ENCODE data around the gene COL5A2.

Gene COL5A2

DNA sequence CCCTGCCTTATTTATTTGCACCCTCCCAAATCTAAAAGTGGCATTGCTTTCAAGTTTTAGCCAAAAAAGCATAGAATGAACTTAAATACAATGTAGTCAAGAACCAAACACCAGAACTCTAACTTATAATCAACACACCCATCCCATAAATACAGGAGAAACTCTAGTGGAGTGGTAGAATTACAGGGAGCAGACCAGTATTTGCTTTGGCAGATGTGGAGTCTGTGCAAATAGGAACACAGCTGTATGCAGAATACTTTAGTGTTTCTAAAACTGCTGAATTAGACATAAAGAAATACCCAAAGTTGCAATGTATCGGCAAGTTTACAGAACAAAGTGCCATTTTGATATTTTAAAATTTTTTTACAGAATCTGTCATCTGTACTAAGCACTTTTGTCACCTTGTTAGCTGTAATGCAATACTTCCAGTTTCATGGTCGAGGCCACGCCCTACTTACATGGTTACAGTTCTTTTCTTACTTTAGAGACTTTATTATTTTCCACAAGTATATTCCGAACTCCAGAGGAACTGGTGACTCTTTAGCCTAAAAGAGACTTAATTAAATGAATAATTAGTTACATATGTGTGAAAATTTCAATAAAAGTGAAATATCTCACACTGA, 23.7 kb upstream of the COL5A2 start:
- Histone ChIP-seq H3K4me3 (ENCODE audit: low read depth in 1 of 2, low read length in 2 of 2) (no peak overlapping the region), H4K20me1 (ENCODE audit: insufficient read depth, low read length) (no peaks in the 10 kb centered on the region), H3K36me3 (ENCODE audit: insufficient read depth, low read length) (no peaks in the 10 kb centered on the region), H3K4me1 (ENCODE audit: insufficient read depth, low read length) (no peaks in the 10 kb centered on the region), H3K27ac (ENCODE audit: low read length) (no peak overlapping the region), H3K27me3 (ENCODE audit: insufficient read depth, low read length, poor library complexity) (peaks cover 4% of the 10 kb centered on the region), H3K79me2 (ENCODE audit: insufficient read depth, low read length) (no peaks in the 10 kb centered on the region), H3K9ac (ENCODE audit: low read depth, low read length) (no peak overlapping the region), H2AFZ (ENCODE audit: low read depth, low read length) (no peak overlapping the region), H3K4me2 (ENCODE audit: insufficient read depth, low read length) (no peak overlapping the region), H3K9me3 (ENCODE audit: insufficient read depth, low read length, severe bottlenecking) (no peaks in the 10 kb centered on the region)
- DNase-seq (no peak), ATAC-seq (ENCODE audit: insufficient read depth, low read depth) (no peak)
- TF ChIP-seq EZH2 (IDR thresholded peaks at IDR 0.05; ENCODE audit: borderline replicate concordance, low read depth, low read length, severe bottlenecking): no peak
- TF ChIP-seq, protein P1, sequence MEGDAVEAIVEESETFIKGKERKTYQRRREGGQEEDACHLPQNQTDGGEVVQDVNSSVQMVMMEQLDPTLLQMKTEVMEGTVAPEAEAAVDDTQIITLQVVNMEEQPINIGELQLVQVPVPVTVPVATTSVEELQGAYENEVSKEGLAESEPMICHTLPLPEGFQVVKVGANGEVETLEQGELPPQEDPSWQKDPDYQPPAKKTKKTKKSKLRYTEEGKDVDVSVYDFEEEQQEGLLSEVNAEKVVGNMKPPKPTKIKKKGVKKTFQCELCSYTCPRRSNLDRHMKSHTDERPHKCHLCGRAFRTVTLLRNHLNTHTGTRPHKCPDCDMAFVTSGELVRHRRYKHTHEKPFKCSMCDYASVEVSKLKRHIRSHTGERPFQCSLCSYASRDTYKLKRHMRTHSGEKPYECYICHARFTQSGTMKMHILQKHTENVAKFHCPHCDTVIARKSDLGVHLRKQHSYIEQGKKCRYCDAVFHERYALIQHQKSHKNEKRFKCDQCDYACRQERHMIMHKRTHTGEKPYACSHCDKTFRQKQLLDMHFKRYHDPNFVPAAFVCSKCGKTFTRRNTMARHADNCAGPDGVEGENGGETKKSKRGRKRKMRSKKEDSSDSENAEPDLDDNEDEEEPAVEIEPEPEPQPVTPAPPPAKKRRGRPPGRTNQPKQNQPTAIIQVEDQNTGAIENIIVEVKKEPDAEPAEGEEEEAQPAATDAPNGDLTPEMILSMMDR (IDR thresholded peaks at IDR 0.05; ENCODE audit: borderline replicate concordance, extremely low read depth, low read length, poor library complexity, severe bottlenecking): no peak

DNA sequence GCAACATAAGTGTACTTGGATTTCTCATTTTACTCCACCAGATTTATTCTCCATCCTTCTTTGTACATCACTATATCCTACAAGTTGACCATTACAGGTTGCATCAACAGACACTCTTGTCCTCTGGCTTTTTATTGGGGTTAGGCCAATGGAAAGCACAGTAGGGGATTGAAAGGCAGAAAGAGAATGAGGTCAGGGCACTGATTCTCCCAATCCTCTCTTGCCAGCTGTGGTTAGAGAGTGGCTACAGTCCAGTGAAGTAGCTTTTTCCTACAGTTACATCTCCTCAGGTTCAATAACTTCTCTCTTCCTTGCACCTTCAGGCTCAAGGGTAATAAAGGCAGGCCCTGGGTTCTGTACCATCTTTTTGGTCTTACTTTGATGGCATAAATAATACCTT, 20.2 kb upstream of the COL5A2 start:
- no peak for ATAC-seq (ENCODE audit: insufficient read depth, low read depth)

DNA sequence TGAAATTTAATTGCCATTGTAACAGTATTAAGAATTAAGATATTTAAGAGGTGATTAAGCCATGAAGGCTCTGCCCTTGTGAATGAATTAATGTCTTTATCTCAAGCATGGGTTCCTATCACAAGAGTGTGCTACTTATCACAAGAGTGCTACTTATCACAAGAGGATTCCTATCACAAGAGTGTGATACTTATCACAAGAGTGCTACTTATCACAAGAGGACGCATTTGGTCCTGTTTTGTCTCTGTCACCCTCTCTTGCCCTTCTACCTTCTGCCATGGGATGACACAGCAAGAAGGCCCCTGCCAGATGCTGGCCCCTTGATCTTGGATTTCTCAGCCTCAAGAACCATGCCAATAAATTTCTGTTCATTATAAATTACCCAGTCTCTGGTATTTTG, 13.2 kb upstream of the COL5A2 start:
- Histone ChIP-seq H2AFZ (ENCODE audit: low read depth, low read length) (no peak overlapping the region), H3K36me3 (ENCODE audit: insufficient read depth, low read length) (no peaks in the 10 kb centered on the region), H4K20me1 (ENCODE audit: insufficient read depth, low read length) (no peaks in the 10 kb centered on the region), H3K9me3 (ENCODE audit: insufficient read depth, low read length, severe bottlenecking) (no peaks in the 10 kb centered on the region), H3K4me2 (ENCODE audit: insufficient read depth, low read length) (no peak overlapping the region), H3K4me1 (ENCODE audit: insufficient read depth, low read length) (no peaks in the 10 kb centered on the region), H3K79me2 (ENCODE audit: insufficient read depth, low read length) (no peaks in the 10 kb centered on the region), H3K27me3 (ENCODE audit: insufficient read depth, low read length, poor library complexity) (no peaks in the 10 kb centered on the region), H3K4me3 (ENCODE audit: low read depth in 1 of 2, low read length in 2 of 2) (no peak overlapping the region), H3K9ac (ENCODE audit: low read depth, low read length) (no peak overlapping the region), H3K27ac (ENCODE audit: low read length) (no peak overlapping the region)
- no peak for ATAC-seq (ENCODE audit: insufficient read depth, low read depth)
- DNase-seq: no peak
- no peak for TF ChIP-seq EZH2 (IDR thresholded peaks at IDR 0.05; ENCODE audit: borderline replicate concordance, low read depth, low read length, severe bottlenecking)
- TF ChIP-seq, protein P1 (IDR thresholded peaks at IDR 0.05; ENCODE audit: borderline replicate concordance, extremely low read depth, low read length, poor library complexity, severe bottlenecking): no peak

More for the DNA sequence above, 20.2 kb upstream of the COL5A2 start:
- Histone ChIP-seq H3K4me1 (ENCODE audit: insufficient read depth, low read length) (no peaks in the 10 kb centered on the region), H3K27me3 (ENCODE audit: insufficient read depth, low read length, poor library complexity) (peaks cover 4% of the 10 kb centered on the region), H2AFZ (ENCODE audit: low read depth, low read length) (no peak overlapping the region), H3K36me3 (ENCODE audit: insufficient read depth, low read length) (no peaks in the 10 kb centered on the region), H3K4me3 (ENCODE audit: low read depth in 1 of 2, low read length in 2 of 2) (no peak overlapping the region), H3K4me2 (ENCODE audit: insufficient read depth, low read length) (no peak overlapping the region), H3K9me3 (ENCODE audit: insufficient read depth, low read length, severe bottlenecking) (no peaks in the 10 kb centered on the region), H3K9ac (ENCODE audit: low read depth, low read length) (no peak overlapping the region), H3K79me2 (ENCODE audit: insufficient read depth, low read length) (no peaks in the 10 kb centered on the region), H3K27ac (ENCODE audit: low read length) (no peak overlapping the region), H4K20me1 (ENCODE audit: insufficient read depth, low read length) (no peaks in the 10 kb centered on the region)
- no peak for DNase-seq
- TF ChIP-seq, protein P1 (IDR thresholded peaks at IDR 0.05; ENCODE audit: borderline replicate concordance, extremely low read depth, low read length, poor library complexity, severe bottlenecking): no peak
- no peak for TF ChIP-seq EZH2 (IDR thresholded peaks at IDR 0.05; ENCODE audit: borderline replicate concordance, low read depth, low read length, severe bottlenecking)

Measured in DND-41 (cell line).